NCI-H146 (cell line): Measurements from ENCODE around the gene MTG1.

Experiments
- DNase-seq: peaks from one replicate; lab custom pipeline; 2025; lab: John Stamatoyannopoulos, UW

MTG1 gene, protein sequence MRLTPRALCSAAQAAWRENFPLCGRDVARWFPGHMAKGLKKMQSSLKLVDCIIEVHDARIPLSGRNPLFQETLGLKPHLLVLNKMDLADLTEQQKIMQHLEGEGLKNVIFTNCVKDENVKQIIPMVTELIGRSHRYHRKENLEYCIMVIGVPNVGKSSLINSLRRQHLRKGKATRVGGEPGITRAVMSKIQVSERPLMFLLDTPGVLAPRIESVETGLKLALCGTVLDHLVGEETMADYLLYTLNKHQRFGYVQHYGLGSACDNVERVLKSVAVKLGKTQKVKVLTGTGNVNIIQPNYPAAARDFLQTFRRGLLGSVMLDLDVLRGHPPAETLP

DNA sequence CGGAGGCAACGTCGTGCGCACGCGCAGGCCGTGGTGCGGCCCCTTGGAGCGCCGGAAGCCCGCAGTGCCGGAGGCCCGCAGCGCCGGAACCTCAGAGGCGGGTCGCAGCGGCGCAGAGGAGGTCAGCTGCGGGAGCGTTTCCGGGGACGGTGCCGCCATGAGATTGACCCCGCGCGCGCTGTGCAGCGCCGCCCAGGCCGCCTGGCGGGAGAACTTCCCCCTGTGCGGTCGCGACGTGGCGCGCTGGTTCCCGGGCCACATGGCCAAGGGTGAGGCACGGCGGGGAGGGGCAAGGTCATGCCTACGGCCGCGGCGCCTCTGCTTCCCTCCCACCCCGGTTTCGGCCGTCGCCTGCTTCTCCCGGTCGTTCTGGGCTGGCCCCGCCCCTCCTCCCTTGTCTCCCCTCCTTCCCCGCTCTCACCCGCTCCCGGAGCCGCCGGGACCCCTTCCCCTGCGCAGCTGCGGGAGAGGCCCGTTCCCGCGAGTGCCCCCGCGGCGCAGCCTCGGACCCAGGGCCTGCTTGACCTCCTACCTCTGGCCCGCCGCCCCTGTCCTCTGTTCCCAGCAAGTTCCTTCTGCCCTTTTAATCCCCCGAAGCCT lies at the start of gene MTG1:
MTG1 (plus strand) TSS at position 94 of the 600 bp plus-strand sequence; CDS start at position 158, 64 bp downstream.
- DNase-seq: peak; percentile 95

DNA sequence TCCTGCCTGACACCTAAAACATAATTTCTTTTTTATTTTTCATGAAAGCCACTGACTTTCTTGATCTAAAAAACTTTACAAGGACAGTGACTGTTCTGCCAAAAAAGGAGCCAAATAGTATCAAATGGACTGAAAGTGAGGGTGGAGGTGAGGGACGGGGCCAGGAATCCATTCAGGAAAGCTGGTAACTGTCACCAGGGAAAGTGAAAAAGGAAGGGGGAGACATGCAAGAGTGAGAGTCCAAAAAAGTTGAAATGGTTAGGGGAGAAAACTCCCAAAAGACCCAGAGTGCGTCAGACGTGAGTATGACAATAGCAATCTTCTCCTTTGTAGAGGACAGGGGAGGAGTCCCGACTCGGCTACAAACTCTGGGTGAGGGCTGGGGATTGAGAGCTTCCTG lies 49.7 kb upstream of the MTG1 start:
- no peak for DNase-seq

DNA sequence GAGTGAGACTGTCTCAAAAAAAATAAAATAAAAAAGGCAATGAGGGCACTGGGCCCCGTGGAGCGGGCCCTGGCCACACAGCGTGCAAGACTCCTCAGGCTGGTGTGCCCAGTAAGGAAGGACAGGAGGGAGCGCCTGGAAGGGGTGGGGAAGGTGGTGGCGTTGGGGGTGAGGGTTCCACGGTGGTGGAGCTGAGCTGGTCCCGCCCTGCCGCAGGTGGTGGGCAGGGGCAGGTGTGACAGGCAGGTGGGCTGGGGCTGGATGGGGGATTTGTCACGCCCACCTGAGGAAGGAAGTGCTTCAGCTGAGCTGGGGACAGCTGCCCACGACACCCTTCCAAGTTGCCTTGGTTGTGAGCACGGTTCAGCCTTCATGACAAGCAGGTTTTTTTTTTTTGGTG lies 47.5 kb upstream of the MTG1 start:
- DNase-seq: no peak

DNA sequence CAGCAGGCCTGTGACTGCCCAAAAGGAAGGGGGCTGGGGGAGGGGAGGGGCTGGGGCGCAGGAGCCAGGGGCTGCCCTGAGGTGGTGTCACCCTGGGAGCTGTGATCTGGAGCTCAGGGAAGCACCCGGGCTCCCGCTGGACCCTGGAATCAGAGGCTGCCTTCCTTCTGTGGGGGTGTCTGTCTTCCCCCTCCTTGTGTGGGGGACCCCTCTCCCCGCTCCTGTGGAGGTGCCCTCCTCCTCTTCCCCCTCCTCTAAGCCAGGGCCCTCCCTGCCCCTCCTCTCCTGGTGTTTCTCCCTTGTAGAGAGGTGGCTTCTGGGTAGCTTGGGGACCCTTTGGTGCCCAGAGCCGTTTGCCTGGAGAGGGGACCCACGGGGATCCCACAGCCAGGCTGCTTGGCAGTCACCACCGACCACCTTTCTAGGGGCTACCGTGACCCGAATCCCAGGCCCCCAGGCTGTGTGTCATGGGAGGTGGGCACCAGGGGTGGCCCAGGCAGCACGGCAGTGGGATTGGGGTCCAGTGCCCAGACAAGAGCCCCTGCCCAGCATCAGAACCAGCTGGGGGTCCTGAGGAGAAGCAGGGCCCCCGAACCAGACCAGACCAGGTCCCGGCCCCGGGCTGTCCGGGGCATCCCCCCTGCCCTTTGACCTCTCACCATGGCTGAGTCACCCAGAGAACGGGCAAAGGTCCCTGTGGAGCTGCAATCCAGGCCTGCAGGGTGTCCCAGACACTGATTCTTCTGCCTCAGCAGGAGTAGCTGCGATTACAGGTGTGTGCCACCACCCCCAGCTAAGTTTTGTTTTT lies 46.0 kb upstream of the MTG1 start:
- peak; percentile 32 for DNase-seq

DNA sequence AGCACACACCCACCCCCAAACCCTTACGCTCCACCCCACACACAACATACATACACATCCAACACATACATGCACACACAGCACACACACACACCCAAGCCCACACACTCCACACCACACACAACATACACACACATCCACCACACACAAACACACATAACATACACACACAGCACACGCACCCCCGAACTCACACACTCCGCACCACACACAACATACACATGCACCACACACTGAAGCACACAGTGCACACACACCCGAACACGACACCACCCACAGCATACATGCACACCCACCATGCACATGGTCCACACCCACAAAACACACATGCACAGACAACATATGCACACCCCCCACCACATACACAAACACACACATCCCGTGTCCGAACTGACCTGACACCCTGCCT lies 44.8 kb upstream of the MTG1 start:
- no peak for DNase-seq

DNA sequence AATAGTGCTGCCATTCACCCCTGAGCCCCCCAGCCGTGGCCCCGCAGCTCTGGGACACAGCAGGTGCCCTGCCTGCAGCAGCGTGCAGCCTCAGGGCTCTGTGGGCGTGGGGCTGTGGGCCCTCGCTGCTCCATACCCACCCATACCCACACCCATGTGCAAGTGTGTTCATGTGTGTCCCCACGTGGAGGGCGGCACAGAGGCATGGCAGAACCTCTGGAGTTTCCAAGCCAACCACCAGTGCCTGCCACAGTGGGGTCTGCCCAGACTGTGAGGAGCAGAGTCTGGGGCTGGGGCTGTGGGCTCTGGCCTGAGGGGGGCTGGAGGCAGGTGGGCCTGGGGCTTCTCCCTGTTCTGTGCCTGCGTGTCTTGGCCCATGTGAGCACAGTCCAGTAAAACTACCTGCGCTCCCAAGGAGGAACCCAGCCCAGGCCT lies 44.4 kb upstream of the MTG1 start:
- DNase-seq: no peak

DNA sequence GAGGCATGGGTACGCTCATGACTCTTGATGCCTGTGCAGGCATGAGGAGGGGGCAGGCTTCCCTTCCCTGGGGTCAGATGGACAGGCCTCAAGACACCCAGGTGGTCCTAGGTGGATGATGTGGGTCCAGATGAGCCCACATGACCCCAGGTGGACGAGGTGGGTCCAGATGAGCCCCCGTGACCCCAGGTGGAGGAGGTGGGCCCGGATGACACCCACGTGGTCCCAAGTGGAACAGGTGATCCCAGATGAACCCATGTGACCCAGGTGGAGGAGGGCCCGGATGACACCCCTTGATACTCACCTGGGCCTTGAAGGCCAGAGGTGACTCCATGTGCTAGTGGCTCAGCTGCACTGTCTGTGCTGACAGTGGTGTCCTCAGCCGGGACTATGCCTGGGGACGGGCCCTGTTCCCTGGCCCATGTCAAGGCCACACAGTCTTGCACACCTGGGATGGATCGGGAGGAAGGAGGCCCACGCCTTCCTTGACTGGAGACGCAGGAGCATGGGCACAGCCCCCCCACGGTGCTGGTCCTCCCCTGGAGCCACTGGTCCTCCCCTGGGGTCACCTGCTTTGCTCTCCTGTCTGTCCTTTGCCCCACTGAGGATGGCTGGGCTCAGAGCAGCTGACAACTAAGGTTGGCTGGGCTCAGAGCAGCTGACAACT lies 43.5 kb upstream of the MTG1 start:
- DNase-seq: no peak

DNA sequence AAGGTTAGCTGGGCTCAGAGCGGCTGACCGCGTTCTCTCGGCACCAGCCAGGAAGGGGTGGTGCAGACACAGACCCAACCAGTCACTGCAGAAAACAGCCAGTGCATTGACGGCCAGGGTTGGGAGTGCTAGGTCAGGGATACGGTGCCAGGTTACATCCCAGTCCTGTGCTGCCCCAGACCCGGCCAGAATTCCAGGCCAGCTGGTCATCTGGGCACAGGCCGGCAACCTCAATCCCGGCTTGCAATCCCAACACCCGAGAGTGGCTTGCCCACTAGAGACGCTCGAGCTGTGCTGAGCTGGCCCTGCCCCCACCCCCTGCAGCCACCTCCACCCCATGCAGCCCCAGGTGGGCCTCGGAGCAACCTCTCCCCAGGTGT lies 43.0 kb upstream of the MTG1 start:
- no peak for DNase-seq

DNA sequence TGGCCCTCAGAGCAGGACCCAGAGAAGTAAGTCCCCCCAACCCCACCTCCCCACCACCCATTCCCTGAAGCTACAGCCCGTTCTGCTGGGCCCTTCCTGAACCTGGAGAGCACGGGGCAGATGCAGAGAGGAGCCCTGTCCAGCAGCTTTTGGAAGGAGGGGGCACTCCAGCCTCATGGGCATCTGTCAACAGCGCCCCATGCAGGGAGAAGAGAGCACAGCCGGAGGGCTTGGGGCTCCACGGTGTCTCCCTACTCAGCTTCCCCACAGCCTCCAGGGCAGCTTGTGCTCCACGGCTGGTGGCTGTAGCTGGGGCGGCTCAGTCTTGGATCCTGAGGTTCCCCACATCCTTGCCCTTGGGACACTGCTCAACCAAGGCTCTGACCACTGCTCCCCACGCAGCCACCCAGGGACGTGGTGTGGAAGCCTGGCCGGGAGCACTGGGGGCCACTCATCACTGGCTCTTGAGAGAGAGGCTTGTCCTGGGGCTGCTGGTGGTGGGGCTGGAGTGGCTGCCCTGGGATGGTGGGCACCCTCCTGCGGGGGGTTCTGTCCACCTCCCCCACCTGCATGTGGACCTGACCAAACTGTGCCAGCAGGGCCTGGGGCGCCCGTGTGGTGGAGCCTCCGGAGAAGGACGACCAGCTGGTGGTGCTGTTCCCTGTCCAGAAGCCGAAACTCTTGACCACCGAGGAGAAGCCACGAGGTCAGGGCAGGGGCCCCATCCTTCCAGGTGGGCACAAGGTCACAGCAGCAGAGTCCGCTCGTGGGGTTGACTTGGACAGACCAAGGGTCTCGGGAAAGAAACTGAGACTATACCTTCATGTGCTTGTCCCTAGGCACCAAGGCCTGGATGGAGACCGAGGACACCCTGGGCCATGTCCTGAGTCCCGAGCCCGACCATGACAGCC lies 42.3 kb upstream of the MTG1 start:
- no peak for DNase-seq

DNA sequence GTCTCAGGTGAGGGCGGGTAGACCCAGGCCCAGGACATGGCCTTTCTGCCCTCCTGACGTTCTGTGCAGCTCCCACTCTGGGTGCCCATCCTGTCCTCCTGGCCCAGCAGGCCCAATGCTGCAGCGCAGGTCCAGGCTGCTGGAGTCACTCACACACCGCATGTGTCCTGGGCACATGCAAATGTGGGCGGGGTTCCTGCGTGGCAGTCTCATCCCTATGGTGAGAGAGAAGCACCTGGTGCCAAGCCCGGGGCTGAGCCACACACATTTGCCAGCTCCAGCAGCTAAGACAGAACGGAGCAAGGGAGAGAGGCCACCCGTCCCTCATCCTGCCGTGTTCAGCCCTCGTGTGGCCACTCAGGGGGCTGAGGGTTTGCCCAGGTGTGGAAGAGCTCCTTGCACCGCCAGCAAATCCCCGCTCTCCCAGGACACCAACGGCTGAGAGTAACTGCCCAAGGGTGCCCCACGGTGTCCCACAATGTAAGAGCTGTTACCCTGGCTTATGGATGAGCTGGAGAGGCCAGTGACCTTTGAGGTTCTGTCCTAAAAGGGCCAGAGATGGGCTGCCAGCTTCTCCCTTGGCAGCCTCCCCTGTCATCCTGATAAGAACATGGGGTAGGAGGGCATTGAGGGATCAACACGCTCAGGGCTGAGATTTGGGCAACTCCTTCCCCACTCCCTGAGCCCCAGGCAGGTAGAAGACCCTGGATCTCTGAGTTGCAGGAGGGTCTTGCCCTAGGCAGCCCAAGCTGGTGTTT lies 40.6 kb upstream of the MTG1 start:
- no peak for DNase-seq

DNA sequence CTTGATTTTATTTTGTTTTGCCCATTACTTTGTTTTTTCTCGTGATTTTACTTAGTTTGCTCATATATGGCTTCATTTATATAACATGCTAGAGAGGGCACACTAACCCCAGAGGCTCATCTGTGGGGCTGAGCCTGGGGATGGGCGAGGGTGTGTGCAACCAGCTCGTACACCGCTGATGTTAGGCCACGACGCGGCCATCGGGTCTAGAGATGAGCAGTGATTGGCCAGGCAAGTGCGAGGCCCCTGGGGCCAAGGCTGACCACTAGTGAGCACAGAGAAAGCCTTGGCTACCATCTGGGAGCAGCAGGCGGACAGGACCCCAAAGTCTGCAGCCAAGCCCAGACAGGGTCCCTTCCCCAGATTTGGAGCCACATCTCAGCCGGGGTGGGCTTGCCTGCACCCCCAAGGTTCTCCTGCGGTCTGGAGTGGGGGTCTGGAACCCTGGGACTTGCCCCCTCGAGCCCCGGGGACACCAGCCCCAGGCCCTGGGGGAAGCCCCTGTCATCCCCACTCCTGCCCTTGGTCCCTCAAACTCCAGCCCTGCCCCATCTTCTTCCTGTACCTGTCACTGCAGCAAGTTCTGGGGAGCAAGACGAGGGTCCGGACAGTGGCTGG lies 39.9 kb upstream of the MTG1 start:
- no peak for DNase-seq

DNA sequence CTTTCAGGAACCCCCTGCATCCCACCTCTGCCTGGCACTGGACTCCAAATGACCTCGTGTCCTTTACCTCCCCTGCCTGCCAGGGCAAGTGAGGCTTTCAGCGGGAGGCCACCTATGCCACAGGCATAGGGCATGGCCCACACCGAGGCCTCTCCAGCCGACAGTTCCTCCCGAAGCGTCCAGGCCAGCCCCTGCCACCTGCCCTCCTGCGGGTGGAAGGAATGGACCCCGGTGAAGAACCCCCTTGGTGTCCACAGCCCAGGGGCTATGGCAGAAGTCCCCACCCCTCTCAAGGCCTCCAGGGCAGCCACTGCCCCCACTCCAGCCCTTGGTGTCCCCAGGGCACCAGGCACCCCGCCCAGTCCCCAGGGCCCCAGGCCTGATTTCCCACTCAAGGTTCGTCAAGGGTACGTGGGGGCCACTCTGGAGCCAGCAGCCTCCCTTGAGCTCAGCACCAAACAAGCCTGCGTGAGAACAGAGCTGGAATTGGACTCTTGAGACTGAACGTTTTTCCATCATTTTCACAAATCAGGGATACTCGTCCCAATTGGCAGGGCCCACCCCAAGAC lies 39.2 kb upstream of the MTG1 start:
- DNase-seq: no peak

DNA sequence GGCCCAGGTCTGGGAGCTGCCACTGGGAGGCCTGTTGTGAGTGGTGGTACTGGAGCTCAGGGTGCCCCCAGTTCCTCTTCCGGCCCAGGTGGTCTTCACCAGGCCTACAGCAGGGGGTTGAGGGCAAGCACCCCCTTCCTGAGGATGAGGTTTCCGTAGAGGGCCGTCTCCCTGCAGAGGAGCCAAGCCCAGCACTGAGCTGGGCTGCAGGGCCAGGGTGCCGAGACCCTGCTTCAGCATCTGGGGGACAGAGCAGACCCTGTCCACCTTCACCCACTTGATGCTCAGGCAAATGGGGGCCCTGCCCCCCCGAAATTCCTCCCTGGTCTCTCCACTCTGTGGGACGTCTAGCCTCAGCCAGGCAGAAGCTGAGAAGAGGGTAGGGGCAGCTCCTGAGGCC lies 38.7 kb upstream of the MTG1 start:
- DNase-seq: no peak

DNA sequence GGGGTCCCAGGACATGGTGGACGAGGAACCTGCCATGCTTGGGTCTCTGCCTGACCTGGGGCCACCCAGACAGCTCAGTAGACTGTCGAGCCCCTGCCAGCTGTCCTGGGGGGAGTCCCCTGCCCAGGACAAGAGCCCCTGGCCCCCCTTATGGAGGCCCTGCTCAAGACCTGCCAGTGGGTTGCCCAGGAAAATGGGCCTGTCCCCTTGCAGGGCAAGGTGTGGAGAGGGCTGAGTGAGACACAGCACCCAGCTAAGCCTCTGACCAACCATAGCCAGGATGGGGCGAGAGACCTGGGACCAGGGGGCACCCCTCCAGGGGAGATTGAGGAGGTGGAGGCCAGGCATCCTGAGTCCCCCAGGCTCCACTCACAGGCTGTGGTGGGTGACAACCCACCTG lies 38.0 kb upstream of the MTG1 start:
- no peak for DNase-seq

DNA sequence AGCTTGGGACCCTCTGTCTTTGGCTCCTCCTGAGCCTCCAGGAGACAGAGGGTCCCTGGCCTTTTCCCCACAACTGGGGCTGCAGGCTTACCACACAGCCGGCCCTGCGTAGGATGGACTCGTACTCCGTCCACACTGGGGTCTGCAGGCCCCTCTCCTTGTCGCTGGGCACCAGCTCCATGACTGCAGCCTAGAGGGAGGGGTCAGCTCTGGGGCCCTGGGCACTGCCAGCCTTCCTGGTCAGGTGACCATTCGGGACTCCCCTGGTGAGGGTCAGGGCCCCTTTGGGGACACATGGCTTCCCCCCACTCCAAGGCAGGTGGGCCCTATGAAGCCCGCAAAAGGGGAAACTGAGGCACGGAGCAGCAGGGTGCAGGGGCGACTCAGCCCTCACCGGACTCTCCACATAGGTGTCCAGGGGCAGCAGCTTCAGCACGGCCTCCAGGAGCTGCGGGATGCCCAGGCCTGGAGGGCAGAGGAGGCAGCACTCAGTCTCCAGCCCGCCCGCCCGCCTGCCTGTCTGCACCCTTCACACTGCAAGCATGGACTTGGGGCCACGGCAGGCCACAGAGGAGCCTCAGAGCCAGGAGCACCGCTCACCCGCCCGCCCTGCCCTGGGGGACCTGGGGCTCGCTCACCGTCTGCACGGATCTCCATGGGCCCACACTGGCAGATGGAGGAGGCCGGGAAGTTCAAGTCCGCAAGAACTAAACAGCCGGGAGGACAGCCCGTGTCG lies 37.2 kb upstream of the MTG1 start:
- DNase-seq: no peak

DNA sequence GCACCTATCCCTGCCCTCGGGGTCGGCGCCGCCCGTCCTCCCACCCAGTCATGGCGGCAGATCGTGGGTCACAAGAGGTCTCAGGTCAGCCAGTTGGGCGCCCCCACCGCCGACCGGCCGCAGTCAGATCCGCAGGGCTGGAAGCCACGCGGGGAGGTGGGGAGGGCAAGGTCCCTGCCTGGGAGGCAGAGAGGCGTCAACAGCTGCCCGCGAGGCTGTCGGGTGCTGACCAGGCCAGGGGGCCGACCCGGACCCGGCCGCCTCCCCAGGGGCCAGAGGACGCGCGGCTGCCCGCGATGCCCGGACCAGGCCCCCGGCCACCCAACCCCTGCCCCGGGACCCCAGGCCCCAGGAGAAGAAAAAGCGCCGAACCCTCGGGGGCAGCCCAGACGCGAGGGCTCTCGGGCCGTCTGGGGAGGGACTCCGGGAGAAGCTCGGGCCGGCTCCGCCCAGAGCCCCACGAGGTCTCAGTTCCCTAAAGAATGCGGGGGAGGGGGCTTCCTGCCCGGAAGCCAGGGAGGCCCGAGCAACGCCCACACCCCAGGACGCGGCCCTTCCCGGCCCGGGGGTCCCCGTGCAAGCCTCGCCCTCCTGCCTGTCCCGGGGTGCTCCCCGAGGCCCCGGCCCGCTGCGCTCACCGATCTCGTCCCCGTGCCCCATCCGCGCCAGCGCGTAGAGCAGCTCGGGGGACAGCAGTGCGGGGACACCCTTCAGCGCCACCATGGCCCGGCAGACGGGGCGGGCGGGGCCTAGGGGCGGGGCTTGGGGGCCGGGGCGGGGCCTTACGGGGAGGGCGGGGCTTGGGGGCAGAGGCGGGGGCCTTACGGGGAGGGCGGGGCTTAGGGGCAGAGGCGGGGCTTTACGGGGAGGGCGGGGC lies 36.4 kb upstream of the MTG1 start, which contains the start of gene FUOM:
FUOM (minus strand) TSS at position 735 of the 877 bp plus-strand sequence; CDS start at position 723, 12 bp downstream.
- DNase-seq: peak; percentile 73

DNA sequence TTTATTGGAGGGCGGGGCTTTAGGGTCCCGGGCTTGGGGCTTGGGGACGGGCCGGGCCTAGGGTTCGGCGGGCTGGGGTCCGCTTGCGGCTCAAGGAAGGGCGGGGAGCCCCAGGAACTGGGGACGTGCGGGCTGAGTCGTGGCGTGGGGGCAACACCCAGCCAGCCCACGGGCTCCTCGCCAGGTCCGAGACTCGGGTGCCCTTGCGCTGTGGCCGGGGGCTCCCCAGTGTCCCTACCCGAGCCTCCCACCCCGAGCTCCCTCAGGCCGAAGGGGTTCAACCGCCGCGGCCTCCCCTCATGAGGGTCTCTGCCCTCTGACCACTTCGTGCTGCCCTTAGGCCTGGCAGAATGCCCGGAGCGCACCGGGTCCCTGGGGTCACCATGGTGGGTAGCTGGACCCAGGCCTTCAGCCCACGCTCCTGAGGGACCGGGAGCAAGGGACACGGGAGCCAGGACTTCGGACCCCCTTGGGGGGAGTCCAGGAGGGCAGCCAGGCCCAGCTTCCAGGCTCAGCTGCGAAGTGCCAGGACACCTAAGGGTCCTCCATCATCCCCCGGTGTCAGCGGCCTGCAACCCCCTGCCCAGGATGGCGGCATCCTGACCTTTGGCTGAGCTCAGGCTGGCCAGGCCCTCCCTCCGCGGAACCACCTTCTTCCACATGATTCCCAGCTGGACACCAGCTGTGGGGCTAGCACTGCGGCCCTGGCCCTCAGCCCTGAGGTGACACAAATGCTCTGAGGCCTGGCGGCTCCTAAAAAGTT lies 35.6 kb upstream of the MTG1 start:
- no peak for DNase-seq
